CD4-positive, alpha-beta T cell treated with Interleukin-6 at 100 ng/mL for 8 hours (primary cell): Measurements from ENCODE around the gene HOXD10.

Experiments
- DNase-seq: peaks from one replicate; pipeline ENCODE4 v3.0.0-alpha.2; 2020; ENCODE audit warnings: mixed read lengths, low spot score

The HOXD10 gene

GRCh38 chr2:176151442-176152287 lies 35.1 kb downstream of the HOXD10 start, which contains the start of gene HOXD4:
Gene HOXD4 (plus strand): TSS chr2:176151550. CDS start chr2:176151634, 84 bp downstream.
- no peak for DNase-seq

- DNase-seq = no peak
Observed at GRCh38 chr2:176152350-176153181, 36.0 kb downstream of the HOXD10 start.

- DNase-seq = no peak
Observed at GRCh38 chr2:176154576-176155252, 38.1 kb downstream of the HOXD10 start.

- DNase-seq = no peak
Observed at GRCh38 chr2:176155356-176156044, 38.9 kb downstream of the HOXD10 start.

- no peak for DNase-seq
Observed at GRCh38 chr2:176156301-176156806, 39.8 kb downstream of the HOXD10 start.

- DNase-seq = no peak
Observed at GRCh38 chr2:176156807-176157498, 40.4 kb downstream of the HOXD10 start, which contains the start of gene HOXD3. Gene HOXD3 (plus strand): TSS chr2:176157307. CDS start chr2:176169115, 11,808 bp downstream.

GRCh38 chr2:176157499-176158185 lies 41.1 kb downstream of the HOXD10 start:
- no peak for DNase-seq

GRCh38 chr2:176158186-176158591 lies 41.6 kb downstream of the HOXD10 start:
- no peak for DNase-seq

- no peak for DNase-seq
Observed at GRCh38 chr2:176158855-176159662, 42.5 kb downstream of the HOXD10 start.

- no peak for DNase-seq
Observed at GRCh38 chr2:176159663-176160250, 43.2 kb downstream of the HOXD10 start.

GRCh38 chr2:176160251-176160985 lies 43.8 kb downstream of the HOXD10 start:
- no peak for DNase-seq

- no peak for DNase-seq
Observed at GRCh38 chr2:176160986-176161824, 44.6 kb downstream of the HOXD10 start.

- DNase-seq = no peak
Observed at GRCh38 chr2:176161825-176162626, 45.4 kb downstream of the HOXD10 start.

GRCh38 chr2:176162911-176163671 lies 46.5 kb downstream of the HOXD10 start:
- no peak for DNase-seq

GRCh38 chr2:176163672-176164056 lies 47.1 kb downstream of the HOXD10 start:
- DNase-seq = no peak

GRCh38 chr2:176164201-176164600 lies 47.6 kb downstream of the HOXD10 start:
- no peak for DNase-seq
